Measurements from ENCODE around the gene ALLC.

GRCh38 chr2:3626812-3627499 is 31.0 kb upstream of the ALLC start:
- TF ChIP-seq CTCF (IDR thresholded peaks at IDR 0.05; ENCODE audit: low read depth, low read length, missing input control) = no peak
- TF ChIP-seq TAF1 (conservative IDR thresholded peaks at IDR 0.05) = no peak
- TF ChIP-seq, protein P1, sequence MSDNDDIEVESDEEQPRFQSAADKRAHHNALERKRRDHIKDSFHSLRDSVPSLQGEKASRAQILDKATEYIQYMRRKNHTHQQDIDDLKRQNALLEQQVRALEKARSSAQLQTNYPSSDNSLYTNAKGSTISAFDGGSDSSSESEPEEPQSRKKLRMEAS (IDR thresholded peaks at IDR 0.05) = no peak
- TF ChIP-seq SP1 (IDR thresholded peaks at IDR 0.05) = no peak
- no peak for TF ChIP-seq HNF4A (conservative IDR thresholded peaks at IDR 0.05)
- TF ChIP-seq ATF3 (IDR thresholded peaks at IDR 0.05) = no peak
- TF ChIP-seq RAD21 (IDR thresholded peaks at IDR 0.05) = no peak
- TF ChIP-seq, protein P2, sequence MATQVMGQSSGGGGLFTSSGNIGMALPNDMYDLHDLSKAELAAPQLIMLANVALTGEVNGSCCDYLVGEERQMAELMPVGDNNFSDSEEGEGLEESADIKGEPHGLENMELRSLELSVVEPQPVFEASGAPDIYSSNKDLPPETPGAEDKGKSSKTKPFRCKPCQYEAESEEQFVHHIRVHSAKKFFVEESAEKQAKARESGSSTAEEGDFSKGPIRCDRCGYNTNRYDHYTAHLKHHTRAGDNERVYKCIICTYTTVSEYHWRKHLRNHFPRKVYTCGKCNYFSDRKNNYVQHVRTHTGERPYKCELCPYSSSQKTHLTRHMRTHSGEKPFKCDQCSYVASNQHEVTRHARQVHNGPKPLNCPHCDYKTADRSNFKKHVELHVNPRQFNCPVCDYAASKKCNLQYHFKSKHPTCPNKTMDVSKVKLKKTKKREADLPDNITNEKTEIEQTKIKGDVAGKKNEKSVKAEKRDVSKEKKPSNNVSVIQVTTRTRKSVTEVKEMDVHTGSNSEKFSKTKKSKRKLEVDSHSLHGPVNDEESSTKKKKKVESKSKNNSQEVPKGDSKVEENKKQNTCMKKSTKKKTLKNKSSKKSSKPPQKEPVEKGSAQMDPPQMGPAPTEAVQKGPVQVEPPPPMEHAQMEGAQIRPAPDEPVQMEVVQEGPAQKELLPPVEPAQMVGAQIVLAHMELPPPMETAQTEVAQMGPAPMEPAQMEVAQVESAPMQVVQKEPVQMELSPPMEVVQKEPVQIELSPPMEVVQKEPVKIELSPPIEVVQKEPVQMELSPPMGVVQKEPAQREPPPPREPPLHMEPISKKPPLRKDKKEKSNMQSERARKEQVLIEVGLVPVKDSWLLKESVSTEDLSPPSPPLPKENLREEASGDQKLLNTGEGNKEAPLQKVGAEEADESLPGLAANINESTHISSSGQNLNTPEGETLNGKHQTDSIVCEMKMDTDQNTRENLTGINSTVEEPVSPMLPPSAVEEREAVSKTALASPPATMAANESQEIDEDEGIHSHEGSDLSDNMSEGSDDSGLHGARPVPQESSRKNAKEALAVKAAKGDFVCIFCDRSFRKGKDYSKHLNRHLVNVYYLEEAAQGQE (IDR thresholded peaks at IDR 0.05) = no peak
- no peak for TF ChIP-seq JUND (IDR thresholded peaks at IDR 0.05)
- TF ChIP-seq RXRA (IDR thresholded peaks at IDR 0.05) = no peak

All from liver (tissue), 3 donors.